Measurements from ENCODE around the gene RASA2.
"Not testable (repeated sequence)": the region's sequence is repeated elsewhere in the genome, so short reads cannot be mapped to it uniquely, and the experiment has no call there.

Gene RASA2

GRCh38 chr3:141457624-141458236 is 29.1 kb upstream of the RASA2 start:
- no peak for DNase-seq

GRCh38 chr3:141459008-141459407 is 27.8 kb upstream of the RASA2 start:
- no peak for DNase-seq

GRCh38 chr3:141460097-141460704 is 26.6 kb upstream of the RASA2 start:
- DNase-seq, result peak; percentile 64

GRCh38 chr3:141462176-141462859 is 24.5 kb upstream of the RASA2 start:
- no peak for DNase-seq

GRCh38 chr3:141465221-141465620 is 21.6 kb upstream of the RASA2 start:
- DNase-seq, result no peak

DNA sequence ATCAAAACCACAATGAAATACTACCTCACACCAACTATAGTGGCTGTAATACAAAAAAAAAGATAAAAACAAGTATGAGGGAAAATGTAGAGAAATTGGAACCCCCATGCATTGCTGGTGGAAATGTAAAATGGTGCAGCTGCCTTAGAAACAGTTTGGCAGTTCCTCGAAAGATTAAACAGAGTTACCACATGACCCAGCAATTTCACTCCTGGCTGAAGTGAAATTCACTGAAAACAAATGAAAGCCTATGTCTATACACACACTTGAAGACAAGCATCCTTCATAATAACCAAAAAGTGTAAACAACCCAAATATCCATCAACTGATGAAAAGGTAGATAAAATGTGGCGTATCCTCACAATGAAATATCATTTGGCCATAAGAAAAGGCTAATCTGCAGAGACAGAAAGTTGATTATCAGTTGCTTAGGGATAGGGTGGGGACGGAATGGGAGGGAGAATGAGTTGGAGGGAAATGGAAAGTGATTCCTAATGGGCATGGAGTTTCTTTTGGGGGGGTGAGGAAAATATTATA is 20.1 kb upstream of the RASA2 start:
- no peak for DNase-seq

- DNase-seq, result no peak
These were observed 17.1 kb upstream of the RASA2 start for GRCh38 chr3:141469720-141470119.

DNA sequence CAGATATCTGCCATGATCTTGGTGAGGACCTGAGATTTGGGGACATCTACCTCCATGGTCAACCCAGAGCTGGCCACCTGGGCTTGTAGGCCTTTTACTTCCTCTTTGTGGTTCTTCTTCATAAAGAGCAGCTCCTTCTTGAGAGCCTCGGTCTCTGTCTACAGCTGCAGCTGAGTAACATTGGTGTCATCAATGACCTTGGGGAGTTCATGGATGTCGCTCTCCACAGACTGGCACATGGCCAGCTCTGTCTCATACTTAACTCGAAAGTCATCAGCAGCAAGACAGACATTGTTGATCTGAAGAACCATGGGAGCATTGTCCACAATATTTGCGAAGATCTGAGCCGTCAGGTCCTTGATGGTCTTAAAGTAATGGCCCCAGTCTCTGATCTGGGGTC is 15.7 kb upstream of the RASA2 start:
- no peak for DNase-seq

GRCh38 chr3:141476033-141476432 is 10.8 kb upstream of the RASA2 start:
- DNase-seq, result no peak

GRCh38 chr3:141477224-141477623 is 9.6 kb upstream of the RASA2 start:
- DNase-seq, result peak; percentile 21

DNA sequence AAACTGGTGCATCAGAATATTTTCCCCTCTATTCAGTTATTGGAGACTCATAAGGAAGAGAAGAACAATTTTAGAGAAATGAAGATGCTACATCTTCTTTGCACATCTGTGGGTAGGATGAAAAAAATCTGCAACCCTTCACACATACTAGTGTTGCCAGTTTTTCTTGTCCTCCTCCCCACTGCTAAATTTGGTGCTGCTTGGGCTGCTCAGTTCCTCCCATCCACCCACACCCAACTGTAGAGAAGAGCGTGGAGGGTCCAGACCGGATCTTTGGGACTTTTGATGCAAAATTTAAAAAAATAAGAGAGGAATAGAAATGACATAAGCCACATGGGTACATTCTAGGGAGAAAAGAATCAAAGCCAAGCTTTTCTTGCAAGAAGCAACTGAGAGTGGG is 8.7 kb upstream of the RASA2 start:
- DNase-seq, result no peak

DNA sequence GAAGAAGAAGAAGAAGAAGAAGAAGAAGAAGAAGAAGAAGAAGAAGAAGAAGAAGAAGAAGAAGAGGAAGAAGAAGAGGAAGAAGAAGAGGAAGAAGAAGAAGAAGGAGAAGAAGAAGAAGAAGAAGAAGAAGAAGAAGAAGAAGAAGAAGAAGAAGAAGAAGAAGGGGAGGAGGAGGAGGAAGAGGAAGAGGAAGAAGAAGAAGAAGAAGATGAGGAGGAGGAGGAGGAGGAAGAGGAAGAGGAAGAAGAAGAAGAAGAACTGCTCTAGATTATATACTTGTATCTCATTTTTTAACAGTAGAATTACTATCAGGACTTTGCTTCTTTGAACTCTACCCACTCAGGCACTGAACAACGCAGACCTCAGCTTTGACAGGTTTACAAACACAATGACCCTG is 8.0 kb upstream of the RASA2 start:
- not testable (repeated sequence) for DNase-seq

- no peak for DNase-seq
These were observed 4.4 kb upstream of the RASA2 start for GRCh38 chr3:141482245-141482922.

- no peak for DNase-seq
These were observed 2.0 kb upstream of the RASA2 start for GRCh38 chr3:141484701-141485287.

GRCh38 chr3:141485641-141486495 is 959 bp upstream of the RASA2 start:
- DNase-seq, result no peak

GRCh38 chr3:141486496-141486745 is 406 bp upstream of the RASA2 start:
- DNase-seq, result no peak

- peak; percentile 33 for DNase-seq
These were observed 860 bp downstream of the RASA2 start for GRCh38 chr3:141487521-141488252.

GRCh38 chr3:141489203-141489602 is 2.4 kb downstream of the RASA2 start:
- no peak for DNase-seq

GRCh38 chr3:141491081-141491480 is 4.3 kb downstream of the RASA2 start:
- DNase-seq, result no peak

DNA sequence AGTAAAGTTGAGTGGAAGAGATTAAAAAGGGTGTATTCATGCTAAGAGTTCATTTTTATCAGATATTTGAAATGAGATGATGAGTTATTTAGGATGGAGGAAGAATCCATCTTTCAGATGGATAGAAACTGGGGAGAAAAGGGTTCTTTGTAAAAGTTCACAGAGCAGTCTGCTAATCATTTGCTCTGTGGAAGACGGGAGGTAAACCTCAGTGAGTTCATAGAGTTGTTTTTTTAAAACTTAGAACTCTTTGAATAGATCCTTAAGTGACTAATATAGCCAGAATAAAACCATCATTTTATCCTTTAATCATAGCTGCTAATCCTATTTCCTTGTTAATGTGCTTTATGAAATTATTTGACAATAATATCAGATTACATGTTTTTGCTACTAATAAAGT is 5.1 kb downstream of the RASA2 start:
- no peak for DNase-seq

- no peak for DNase-seq
These were observed 6.4 kb downstream of the RASA2 start for GRCh38 chr3:141493184-141493583.

DNA sequence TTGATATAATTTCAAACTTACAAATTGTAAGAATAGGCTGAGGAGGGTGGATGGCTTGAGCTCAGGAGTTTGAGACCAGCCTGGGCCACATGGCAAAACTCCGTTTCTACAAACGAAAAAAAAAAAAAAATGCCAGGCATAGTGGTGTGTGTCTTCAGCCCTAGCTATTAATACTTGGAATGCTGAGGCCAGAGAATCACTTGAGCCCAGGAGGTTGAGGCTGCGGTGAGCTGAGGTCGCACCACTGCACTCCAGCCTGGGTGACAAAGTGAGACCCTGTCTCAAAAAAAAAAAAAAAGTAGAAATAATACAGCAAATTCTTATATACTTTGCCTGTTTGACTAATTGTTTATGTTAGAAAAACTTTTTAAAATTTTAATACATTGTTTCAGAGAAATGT is 10.8 kb downstream of the RASA2 start:
- not testable (repeated sequence) for DNase-seq

All from NCI-H446 treated with DMSO at 0.1 percent for 48 hours (cell line).